Testis (tissue), 3 donors: ENCODE measurements around the gene FA2H. TPM values are rescaled to one million over a fixed set of nuclear protein-coding genes. Genes with fewer than 3 reads are reported as not detected.

Source experiments
- DNase-seq: peaks from one replicate; pipeline ENCODE4 v3.0.0-alpha.2; 2019
- H3K27ac ChIP-seq, 2 donors: fragments of 200-600 bp; sonication (generic); one replicate each; pipeline ENCODE4 v1.5.1; 2019
- H3K27me3 ChIP-seq: fragments of 200-600 bp; sonication (generic); one replicate; pipeline ENCODE4 v1.5.1; 2019
- H3K36me3 ChIP-seq: fragments of 200-600 bp; sonication (generic); one replicate; pipeline ENCODE4 v1.5.1; 2017; ENCODE audit warnings: low read depth; ENCODE audit errors: missing control alignments
- H3K4me1 ChIP-seq: fragments of 200-600 bp; sonication (generic); one replicate; pipeline ENCODE4 v1.5.1; 2019
- H3K4me3 ChIP-seq, 2 donors: fragments of 200-600 bp; sonication (generic); one replicate each; pipeline ENCODE4 v1.5.1; 2017 to 2019
- H3K9me3 ChIP-seq: fragments of 200-600 bp; sonication (generic); one replicate; pipeline ENCODE4 v1.5.1; 2017
- CTCF ChIP-seq, 3 experiments: fragments of 450-650 bp in 2 of 3; fragments of 200-600 bp in 1 of 3; sonication (generic) in 1 of 3; IDR thresholded peaks; one replicate each; pipeline ENCODE4 v1.5.1; 2016 to 2019; ENCODE audit warnings: antibody characterized with exemption in 3 of 3, mild to moderate bottlenecking in 2 of 3, moderate library complexity in 1 of 3
- POLR2A ChIP-seq: fragments of 450-650 bp; IDR thresholded peaks from one replicate; pipeline ENCODE4 v1.6.1; 2017; ENCODE audit warnings: antibody characterized with exemption, mild to moderate bottlenecking, moderate library complexity
- WGBS, 2 donors: methylation state at CpG; one replicate each; pipeline ENCODE4 v1.1.5; 2018; 5-methylcytosine and 5-hydroxymethylcytosine counted together
- intact Hi-C: fragments of 100-400 bp; cut with DNase I; formaldehyde crosslinking; loops from one replicate; pipeline ENCODE4 v1.15.1; 2023; ENCODE audit warnings: low total_unique reads
- polyA plus RNA-seq: library from polyadenylated mRNA; stranded (reverse); fragments of 350-450 nt; fragmentation: Illumina TruSeq; extraction: RNeasy Lipid Tissue Mini Kit (QIAGEN cat#74804); gene quantifications from one replicate; pipeline ENCODE4 v1.2.3, GENCODE V29; 2014; ENCODE audit warnings: low read depth, low replicate concordance; ENCODE audit not compliant: insufficient read depth
- total RNA-seq, 2 donors: library from RNA; depleted of rRNA; stranded (reverse); fragments of >200 nt; gene quantifications; one replicate each; pipeline ENCODE4 v1.2.3, GENCODE V29; 2016

The FA2H gene
- total and polyA plus RNA-seq, 3 donors from 2014 or later, result 3.0 to 7.8 (median 5.9) TPM

GRCh38 chr16:74747716-74748615, 26.7 kb downstream of the FA2H start:
- peaks cover 4% of the 10 kb centered on the region for H3K4me1 ChIP-seq
- H3K9me3 ChIP-seq, result no peaks in the 10 kb centered on the region
- WGBS, 2 donors, result 62 to 71% methylated on average over 14 to 31 of the region's 32 CpGs
- no peaks in the 10 kb centered on the region for H3K36me3 ChIP-seq
- H3K4me3 ChIP-seq, result peak overlapping the region in 1 of 2 donors; percentile 18
- no peak for DNase-seq
- H3K27ac ChIP-seq, result no peak overlapping the region
- TF ChIP-seq CTCF (IDR thresholded peaks at IDR 0.05), result no peak
- no peaks in the 10 kb centered on the region for H3K27me3 ChIP-seq
- intact Hi-C loops, result no loop called here

- WGBS, 2 donors, result 75 to 90% methylated on average over 6 to 7 of the region's 7 CpGs
- Histone ChIP-seq H3K9me3 (no peaks in the 10 kb centered on the region), H3K36me3 (no peaks in the 10 kb centered on the region), H3K27me3 (no peaks in the 10 kb centered on the region), H3K27ac (no peak overlapping the region), H3K4me3 (no peak overlapping the region), H3K4me1 (peaks cover 4% of the 10 kb centered on the region)
- no peak for TF ChIP-seq POLR2A
- no peak for TF ChIP-seq CTCF (IDR thresholded peaks at IDR 0.05)
- intact Hi-C loops, result no loop called here
- no peak for DNase-seq
Observed at GRCh38 chr16:74745926-74746325, 28.7 kb downstream of the FA2H start.

- WGBS, 2 donors, result 89% methylated on average over 10 of the region's 10 CpGs
- intact Hi-C loops, result no loop called here
- no peak overlapping the region for H3K27ac ChIP-seq
- no peaks in the 10 kb centered on the region for H3K27me3 ChIP-seq
- H3K4me3 ChIP-seq, result no peak overlapping the region
- no peaks in the 10 kb centered on the region for H3K36me3 ChIP-seq
- H3K9me3 ChIP-seq, result no peaks in the 10 kb centered on the region
- H3K4me1 ChIP-seq, result peaks cover 4% of the 10 kb centered on the region
- TF ChIP-seq POLR2A (no peak), CTCF (IDR thresholded peaks at IDR 0.05) (no peak)
- no peak for DNase-seq
Observed at GRCh38 chr16:74745109-74745615, 29.5 kb downstream of the FA2H start.

GRCh38 chr16:74744566-74744965, 30.1 kb downstream of the FA2H start:
- H3K27ac ChIP-seq, result no peak overlapping the region
- no peak for DNase-seq
- H3K9me3 ChIP-seq, result no peaks in the 10 kb centered on the region
- TF ChIP-seq POLR2A (no peak), CTCF (IDR thresholded peaks at IDR 0.05) (no peak)
- peaks cover 4% of the 10 kb centered on the region for H3K4me1 ChIP-seq
- intact Hi-C loops, result no loop called here
- H3K27me3 ChIP-seq, result no peaks in the 10 kb centered on the region
- H3K36me3 ChIP-seq, result no peaks in the 10 kb centered on the region
- WGBS, 2 donors, result 93 to 94% methylated on average over 4 of the region's 4 CpGs
- H3K4me3 ChIP-seq, result no peak overlapping the region
